Measurements from ENCODE around the gene COL23A1.

The COL23A1 gene

DNA sequence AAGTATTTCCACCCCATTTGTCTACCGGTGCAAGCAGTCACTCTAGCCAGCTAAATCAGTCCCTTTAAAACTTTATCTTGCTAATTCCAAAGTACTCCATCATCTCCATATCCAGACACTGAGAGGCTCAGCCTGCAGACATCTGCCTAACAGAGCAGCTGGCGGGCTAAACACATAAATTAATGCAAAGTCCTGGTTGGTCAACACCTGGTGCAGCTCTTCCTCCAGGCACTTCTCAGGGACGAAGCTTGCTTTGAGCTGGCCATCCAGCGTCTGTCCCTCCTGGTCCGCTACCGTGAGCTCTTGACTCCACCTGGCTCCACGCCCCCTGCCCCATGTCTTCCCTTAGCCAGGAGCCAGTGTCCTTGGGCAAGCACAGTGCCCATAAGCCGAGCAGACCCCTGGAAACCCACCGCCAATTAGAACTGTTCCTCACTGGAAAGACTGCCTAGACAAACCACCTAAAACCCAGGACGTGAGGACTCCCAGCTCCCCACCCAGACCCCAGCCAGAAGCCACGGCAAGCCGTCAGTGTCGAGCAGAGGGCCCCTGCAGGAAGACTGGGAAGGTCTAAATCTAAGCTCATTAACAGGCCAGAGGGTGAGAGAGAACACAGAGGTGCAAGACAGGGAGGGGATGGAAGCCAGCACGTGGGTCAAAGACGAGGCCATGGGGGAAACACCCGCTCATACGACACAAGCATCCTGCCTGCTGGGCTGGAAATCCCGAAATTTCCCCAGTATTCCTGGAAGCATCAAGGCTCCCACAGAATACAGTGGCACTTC lies 120.0 kb downstream of the COL23A1 start:
- no peak for DNase-seq

DNA sequence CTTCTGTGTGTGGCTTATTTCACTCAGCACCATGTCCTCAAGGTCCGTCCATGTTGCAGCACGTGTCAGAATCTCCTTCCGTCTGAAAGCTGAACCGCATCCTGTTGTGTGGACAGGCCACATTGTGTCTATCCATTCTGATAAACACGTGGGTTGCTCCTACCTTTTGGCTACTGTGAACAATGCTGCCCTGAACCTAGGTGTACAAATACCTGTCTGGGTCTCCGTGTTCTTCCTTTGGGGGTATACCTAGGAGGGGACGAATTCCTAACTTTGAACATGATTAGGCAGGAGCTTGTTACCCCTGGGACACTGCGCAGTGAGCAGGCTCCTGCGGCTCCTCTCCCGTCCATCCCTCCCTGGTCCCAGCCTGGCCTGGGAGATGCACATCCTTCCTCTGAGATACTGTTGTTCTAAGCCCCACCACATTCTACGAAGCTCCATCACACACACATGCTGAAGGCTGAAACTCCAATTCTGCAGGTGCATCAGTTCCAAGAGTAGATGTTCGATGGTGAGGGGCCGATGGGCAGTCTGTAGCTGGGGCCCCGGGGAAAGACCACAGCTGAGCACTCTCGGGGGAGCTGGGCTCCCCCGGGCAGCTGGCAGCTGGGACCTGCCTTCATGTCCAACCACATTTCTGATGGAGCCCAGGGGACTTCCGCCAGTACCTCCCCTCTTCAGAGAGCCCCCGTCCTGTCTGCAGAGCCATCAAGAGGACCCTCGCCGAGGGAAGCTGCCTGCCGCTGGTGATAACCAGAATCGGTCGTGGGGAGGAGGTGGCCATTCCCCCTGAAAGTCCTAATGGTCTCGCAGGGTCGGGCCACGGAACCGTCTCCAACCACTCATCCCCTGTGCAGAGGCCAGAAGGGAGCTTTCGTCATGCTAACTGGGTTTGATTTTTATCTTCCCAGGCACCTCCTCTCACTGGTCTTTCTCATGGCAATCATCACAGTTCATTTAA lies 120.9 kb downstream of the COL23A1 start:
- no peak for DNase-seq

DNA sequence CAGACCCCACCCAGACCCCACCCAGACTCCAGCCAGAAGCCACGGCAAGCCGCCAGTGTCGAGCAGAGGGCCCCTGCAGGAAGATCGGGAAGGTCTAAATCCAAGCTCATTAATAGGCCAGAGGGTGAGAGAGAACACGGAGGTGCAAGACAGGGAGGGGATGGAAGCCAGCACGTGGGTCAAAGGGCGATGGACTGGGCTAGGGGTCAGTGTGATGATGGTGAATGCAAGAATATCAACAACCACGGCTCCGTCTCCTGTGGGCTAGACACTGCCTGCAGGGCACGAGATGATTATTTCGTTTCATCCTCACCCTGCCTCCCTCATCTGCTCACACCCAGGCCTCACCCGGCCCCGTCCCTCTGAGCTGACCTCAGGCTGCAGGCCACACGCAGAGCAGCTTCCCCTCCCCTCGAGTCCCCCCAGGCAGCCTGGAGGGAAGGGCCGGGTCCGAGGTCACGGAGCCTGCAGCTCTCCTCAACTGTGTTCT lies 122.0 kb downstream of the COL23A1 start:
- no peak for DNase-seq

DNA sequence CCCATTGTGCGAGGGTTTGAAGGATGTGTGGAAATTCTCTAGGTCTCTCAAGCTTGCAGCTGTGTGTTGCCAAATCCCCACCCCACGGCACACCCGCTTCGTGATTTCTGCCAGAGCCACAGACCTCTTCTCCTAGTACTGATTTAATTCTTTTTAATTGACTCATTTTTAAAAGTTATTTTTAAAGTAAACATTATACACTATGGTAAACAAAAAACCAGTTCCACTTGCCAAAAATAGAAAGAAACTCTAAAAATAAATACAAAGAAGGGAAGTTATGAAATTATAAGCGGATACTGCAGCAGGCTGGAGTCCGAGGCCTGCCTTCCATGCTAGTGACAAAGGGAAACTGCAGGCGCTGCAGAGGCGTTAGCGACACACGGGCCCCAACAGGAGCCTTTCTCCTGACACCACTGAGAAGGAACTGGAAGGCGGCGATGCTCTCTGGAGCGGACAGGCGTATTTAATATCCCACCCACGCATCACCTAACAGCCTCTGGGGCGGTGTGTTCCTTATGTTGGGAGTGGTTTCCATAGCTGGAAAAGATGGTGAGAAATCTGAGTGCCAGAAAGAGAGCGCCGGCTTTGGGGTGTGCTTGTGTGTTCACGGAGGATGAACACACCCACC lies 122.5 kb downstream of the COL23A1 start:
- no peak for DNase-seq

DNA sequence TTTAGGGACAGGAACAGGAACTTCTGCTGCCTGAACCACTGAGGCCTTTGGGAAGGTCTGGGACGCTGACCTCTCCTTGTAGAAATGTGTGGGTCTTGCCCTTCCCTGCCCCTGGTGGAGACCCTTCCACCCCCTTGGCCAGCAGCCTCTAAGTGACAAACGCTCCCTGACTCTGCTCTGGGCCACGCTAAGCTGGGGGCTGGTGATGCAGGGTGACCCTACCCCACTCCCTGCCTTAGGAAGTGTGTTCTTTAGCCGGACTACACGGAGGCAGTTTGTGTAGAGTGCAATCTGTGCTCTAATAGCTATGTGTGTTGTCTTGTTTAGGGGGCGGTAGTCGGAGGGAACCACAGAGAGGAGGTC lies 123.0 kb downstream of the COL23A1 start:
- DNase-seq: no peak

DNA sequence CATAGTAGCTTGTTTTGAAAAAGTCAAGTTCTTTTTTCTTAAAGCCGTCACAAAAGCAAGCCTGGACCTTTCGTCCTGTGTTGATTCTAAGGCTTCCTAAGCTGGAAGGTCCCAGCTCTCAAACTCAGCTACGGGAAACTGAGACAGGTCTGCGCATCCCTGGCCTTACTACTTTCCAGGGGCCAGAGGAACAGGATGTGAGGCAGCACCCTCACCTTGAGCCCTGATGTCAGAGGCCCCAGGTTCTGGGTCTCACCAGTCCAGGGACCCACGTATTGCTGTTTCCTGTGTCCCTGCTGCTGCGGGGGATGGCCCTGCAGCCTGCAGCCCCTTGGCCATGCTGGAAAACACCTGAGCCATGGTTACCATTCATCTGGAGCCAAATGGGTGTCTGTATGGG lies 123.9 kb downstream of the COL23A1 start:
- no peak for DNase-seq

DNA sequence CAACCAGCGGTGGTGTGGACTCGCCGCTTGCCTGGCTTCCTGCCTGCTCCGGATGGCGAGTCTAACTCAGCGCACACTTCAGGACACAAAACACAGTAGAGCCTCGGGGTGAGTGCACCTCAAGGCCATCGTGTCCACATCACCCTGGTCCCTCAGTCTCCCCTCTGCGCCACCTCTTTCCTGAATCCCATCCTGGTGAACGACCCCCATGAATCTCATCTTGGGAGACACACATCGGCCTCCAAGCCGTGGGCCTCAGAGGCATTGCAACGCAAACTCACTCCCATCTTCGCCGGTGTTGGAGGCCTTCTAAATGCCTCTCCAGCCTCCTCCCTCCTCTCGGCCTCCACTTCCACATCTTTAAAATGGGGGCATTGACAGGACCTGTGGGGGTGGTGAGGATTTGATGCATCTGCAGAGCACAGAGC lies 124.3 kb downstream of the COL23A1 start:
- DNase-seq: no peak

DNA sequence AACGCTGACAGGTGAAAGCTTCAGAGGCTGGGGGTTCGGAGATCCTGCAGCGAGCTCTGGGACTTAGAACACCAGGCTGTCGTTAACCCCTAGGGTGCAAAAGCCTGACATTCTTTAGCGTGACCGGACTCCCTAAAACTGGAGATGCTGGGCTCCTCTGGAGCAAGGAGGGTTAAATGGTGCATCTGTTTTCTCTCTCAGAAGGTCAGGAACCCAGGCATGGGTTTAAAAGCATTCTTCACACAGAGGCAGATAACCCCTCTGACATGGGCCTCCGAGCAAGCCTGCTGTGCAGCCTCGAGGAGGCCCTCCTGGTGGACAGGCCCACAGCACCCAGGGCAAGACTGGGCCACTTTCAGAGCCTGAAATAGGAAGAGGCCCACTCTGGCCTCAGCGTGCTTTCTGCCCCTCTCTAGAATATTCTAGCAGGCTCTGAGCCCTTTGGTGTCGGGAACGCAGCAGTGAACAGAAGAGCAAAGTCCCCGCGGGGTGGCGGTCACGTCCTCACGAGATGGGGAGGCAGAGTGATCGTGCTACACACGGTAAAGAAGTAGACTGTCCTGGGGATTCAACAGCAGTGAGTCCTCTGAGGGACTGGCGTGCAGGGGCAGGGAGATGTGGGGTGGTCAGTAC lies 124.8 kb downstream of the COL23A1 start:
- no peak for DNase-seq

DNA sequence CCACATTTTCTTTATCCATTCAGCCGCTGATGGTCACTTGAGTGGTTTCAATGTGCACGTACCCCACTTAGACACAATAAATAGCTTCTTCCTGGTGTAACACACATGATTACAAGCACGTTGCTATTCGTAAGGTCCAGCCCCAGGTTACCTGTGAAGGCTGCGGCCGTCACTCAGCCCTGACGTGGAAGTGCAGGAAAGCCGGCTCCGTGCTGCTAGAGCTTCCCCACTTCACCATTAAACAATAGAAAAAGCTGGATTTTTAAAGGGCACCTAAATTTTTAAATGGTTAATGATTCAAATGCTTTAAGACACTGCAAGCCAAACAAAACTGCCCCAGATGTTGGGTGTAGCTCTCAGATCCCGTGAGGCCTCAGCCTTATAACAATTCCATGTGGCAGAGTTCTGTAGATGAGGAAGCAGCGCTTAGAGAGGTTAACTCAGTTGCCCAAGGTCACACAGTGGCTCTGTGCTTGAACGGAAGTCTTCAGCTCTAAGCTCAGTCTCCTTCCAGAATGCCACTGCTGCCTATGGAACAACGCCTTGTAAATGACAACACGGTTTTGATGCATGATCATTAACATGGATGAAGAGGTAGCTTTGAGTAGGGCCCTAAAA lies 125.7 kb downstream of the COL23A1 start:
- DNase-seq: no peak

DNA sequence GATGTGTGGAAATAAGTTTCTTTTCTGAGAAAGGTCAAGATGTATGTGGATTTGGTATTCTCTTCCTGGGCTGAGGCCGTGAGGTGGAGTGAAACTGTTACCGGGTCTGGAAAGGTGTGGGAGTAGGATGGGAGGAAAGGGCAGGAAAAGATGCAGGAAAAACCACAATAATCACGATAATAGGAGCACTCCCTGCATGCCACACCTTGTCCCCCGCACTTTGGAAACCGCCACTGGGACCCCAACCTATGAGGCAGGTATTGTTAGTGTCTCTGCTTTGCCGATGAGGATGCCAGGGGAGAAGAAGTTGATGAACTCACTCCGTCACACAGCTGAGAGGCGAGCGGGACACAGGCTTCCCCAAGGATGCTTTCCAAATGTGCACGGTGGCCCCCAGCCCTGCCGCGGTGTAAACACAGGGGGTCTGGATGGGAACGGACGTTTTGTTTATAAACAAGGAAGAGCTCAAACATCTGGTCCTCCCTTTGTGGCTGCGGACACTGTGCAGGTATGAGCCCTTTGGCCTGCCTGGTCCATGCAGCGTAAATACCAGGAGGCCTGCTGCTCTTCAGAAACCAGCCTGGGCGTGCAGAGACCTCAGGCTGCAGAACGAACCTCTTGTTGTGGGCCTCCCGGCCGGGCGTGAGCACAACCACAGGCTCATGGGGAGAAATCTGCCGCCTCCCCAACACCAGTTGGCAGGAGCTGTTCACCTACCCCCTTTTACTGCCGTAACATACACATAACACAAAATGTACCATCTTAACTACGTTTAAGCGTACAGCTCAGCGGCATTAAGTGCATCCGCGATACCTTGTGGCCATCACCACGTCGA lies 126.7 kb downstream of the COL23A1 start:
- DNase-seq: no peak

DNA sequence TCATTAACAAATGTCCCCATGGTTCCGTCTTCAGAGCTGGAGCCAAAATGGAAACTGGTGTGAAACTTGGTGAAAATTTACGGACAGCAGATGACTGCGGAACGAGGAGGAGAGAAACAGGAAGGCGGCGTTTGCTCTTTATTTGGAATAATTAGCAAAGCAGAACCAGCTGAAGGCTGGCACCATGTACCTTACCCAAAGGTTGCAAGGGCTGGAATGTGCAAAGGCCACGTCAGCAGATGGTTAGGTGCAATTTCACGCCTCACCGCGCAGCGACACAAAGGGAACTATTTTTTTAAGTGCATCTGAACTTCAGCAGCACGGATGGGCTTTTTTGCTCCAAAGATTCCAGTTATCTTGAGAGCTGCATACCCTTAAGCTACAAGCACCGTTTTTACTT lies 127.4 kb downstream of the COL23A1 start:
- no peak for DNase-seq

DNA sequence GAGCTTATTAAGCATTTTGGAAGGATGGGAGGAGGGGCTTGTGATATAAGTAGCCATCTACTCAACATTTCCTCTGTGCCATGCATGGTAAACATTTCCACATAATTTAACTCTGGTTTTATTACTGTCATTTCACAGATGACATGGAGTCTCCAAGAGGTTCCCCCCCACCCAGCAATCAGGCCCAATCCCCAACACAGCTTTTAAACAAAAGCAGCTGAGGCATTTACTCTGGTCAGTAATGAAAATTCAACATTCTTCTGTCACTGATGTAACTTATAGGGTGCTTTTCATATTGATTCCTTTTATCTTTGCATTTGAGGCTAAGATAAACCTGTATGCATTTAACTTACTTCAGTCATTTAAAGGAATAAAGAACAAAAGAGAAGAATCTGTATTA lies 128.1 kb downstream of the COL23A1 start:
- no peak for DNase-seq

DNA sequence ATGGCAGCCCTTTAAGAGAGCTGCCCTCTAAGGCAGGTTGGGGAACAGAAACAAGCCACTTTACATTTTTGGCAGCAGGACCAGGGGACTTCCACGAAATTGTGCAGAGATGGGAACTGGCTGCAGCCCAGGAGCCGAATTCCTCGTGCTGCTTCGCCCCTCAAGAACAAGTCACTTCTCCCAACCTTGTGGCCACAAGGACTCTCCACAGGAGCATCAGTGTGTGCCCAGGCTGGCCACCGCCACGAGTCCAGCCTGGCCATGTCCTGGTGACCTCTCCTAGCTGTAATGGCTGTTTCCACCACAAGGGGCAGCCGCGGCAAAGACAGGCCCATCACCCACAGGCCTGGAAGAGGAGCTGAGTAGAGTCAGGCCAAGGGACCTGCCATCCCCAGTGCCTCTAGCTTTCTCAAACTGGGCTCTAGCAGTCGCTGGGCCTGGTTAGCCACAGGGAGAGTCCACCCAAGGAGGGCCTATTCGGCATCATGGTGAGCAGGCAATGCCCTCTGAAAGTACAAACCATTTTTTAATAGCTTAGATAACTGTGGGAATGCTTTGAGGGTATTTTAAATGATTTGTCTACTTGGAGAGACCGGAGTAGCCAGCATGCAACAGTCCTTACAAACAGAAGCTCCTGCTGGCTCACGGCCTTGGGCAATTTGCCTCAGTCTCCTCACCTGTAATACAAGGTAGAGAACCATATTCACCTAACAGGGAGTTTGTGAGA lies 129.0 kb downstream of the COL23A1 start:
- DNase-seq: peak; percentile 13

DNA sequence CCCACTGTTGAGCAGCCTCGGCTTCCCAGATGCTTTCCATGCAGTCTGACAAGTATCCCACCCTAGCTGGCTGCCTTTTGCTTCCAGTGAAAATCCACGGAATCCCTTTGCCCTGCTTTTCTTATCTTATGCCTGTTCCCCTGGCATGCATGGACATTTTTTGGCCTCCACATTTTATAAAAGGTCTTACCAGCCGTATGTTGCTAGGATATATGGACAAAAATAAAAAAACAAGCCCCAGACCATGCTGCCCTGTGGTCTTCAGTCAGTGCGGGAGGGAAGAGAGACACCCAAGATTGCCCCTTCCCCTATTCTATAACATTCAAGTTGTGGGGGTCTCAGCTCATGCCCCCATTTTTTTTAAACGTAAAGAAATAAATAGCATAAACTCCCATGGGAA lies 129.6 kb downstream of the COL23A1 start:
- DNase-seq: no peak

DNA sequence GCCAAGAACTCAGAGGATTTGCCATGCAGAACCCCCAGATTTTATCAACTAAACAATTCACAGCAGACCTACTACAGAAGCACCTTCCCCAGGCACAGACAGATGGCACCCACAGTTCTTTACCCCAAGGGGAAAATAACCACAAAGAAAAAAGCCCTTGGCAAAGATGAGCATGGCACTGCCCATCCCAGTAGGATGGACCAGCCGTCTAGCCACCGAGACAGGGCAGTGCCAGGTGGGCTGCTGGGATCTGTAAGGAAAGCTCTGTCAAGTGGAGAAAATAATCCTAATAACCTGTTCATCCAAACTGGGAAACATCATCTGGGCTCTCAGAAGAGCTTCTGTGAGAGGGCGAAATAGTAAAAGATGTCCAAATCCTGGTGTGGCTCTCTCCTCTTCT lies 130.0 kb downstream of the COL23A1 start:
- no peak for DNase-seq

DNA sequence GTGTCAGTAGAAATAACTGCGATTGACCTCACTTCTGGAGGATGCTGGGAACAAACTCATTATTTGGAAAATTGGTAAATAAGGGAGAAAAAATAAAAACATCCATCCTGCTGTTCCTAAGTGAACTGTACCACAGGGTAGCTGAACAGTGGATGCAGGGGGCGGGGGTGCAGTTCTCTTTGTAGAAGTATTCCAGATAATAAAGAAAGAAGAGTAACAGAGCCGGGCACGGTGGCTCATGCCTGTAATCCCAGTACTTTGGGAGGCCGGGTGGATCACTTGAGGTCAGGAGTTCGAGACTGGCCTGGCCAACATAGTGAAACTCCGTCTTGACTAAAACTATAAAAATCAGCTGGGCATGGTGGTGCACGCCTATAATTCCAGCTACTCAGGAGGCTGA lies 132.1 kb downstream of the COL23A1 start:
- no peak for DNase-seq

DNA sequence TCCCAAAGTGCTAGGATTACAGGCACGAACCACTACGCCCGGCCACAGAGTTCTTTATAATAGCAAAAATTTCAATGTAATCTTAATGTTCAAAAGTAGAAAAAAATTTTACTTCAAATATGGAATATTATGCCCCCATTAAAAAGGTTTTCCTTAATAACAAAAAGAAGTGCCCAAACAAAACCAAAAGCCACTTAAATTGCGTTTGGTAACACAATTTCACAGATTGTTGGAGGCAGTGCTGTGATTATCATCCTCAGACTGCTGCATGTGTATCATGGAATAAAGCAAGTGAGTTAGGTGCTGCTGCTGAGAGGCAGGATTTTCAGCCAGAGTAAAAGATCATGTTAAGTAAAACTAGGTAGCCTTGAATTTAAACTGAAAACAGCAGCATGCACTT lies 132.7 kb downstream of the COL23A1 start:
- DNase-seq: no peak

DNA sequence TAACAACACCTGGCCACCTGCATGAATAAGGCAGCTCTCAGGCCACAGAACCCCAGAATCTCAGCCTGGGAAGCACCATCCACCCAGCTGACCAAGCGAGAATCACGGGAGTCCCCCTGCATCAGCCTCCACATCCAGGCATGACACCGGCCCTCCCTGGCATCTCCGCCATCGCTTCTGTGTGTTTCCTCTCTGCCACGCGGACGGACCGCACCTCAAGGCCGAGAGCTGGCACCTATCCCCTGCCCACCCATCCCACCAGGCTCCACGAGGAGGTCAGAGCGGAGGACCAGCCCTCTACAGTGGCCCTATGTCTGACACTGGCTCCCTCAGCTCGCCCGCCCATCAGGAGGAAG lies 134.7 kb downstream of the COL23A1 start:
- DNase-seq: no peak

DNA sequence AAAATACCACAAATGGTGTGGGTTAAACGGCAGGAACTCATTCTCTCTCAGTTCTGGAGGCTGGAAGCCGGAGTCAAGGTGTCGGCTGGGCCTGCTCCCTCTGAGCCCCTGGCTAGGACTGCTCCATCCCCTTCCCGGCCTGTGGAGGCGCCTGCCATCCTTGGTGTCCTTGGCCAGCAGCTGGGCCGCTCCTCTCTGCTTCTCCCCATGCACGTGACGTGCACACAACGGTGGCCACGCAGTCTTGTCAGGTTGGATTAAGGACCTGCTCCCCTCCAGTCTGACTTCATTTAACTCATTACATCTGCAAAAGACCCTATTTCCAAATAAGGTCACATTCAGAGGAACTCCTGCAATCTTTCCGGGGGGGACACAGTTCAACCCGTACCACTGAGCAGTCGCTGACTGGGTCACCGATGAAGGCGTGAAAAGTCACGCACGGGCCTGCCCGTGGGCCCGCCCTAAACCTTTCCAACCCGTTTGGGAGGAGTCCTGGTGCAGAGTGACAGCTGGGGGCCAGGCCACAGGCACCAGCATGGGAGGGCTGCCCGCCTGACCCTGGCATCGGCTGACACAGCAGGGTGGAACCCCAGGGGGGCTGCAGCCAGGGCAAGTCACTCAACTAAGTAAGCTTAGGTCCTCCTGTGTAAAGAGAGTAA lies 135.2 kb downstream of the COL23A1 start:
- no peak for DNase-seq

DNA sequence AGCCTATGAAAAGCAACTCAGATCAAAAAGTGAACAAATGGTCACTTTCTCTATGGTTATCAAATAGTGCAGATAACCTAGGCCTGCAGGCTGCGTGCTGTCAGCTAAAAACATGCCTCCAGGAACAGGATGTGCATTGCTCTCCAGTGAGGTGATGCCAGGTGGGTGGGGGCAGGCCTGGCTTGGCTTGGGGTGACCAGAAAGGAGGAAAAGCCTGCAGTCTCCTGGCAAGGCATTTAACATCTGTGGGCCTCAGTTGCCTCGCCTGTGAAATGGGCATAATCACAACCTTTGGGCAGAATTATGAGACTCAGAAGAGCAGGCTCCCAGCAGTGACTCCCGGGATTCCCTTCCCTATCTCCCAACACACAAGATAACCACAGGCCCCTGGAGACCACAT lies 135.9 kb downstream of the COL23A1 start:
- no peak for DNase-seq
